A673 (cell line): Measurements from ENCODE around the gene CYTH4.
"Not testable (repeated sequence)": the region's sequence is repeated elsewhere in the genome, so short reads cannot be mapped to it uniquely, and the experiment has no call there.

Experiments used
- CTCF ChIP-seq: fragments of 300-800, 200-600 bp; sonication (generic); conservative IDR thresholded peaks from 2 replicates; pipeline ENCODE4 v1.5.1; 2017; ENCODE audit warnings: low read depth, mild to moderate bottlenecking, antibody characterized with exemption, low read length, moderate library complexity, mixed read lengths
- EZH2 ChIP-seq: fragments of 200-600 bp; sonication (generic); IDR thresholded peaks from 2 replicates; pipeline ENCODE4 v1.6.1; 2017; ENCODE audit warnings: borderline replicate concordance, low read depth, mild to moderate bottlenecking, mixed read lengths, antibody characterized with exemption, low read length; ENCODE audit not compliant: poor library complexity, severe bottlenecking

GRCh38 chr22:37251836-37252235 lies 30.5 kb upstream of the CYTH4 start:
- TF ChIP-seq CTCF, EZH2: not testable (repeated sequence)
